RWPE1 (cell line): ENCODE data around the gene CDIP1.

Experiments used
- CTCF ChIA-PET: fragments of 350-600 bp; sonication (Branson Sonifier 250); formaldehyde crosslinking; extraction: SDS; loops from one replicate; lab custom pipeline; 2021; lab: Yijun Ruan, JAX
- POLR2A ChIA-PET: fragments of 400-600 bp; formaldehyde crosslinking; extraction: SDS; loops from one replicate; lab custom pipeline; 2020; ENCODE audit warnings: antibody characterized with exemption; ENCODE audit not compliant: low non-redundant PET; lab: Yijun Ruan, JAX
- DNase-seq: peaks from one replicate; pipeline ENCODE4 v3.0.0; 2012; ENCODE audit warnings: low spot score
- H3K27ac ChIP-seq: fragments of 450-650 bp; 2 replicates; pipeline ENCODE4 v1.5.1; 2017
- TF ChIP-seq, protein P1 (sequence below): fragments of 450-650 bp; conservative IDR thresholded peaks from 2 replicates; pipeline ENCODE4 v1.5.1; 2017; ENCODE audit warnings: low read depth, mild to moderate bottlenecking

CDIP1 gene

DNA sequence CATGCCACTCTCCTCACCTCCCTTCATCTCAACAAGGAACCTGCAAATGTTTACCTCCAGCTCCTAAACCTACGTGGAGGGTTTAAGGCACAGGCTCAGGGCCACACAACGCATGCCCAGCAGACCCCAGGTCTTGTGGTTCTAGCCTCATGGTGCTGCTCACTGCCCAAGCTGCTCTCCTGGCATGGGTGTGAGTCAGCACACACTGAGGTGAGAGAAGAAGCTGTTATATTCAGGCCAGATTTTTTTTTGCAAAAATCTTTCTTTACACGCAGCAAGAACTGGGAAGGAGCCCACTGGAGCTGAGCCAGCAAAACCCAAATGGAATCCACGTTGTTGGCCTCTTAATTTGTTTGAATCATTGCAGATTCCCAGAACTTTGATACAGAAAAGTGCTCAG is 12.0 kb upstream of the CDIP1 start:
- POLR2A ChIA-PET, result no interaction called here
- CTCF ChIA-PET, result interaction anchor here (0.6 to 0.8 kb wide), 2 partner anchors 35 to 87 kb away, joined by 3 to 5 read pairs; no protein-coding TSS in a partner anchor
- no peak overlapping the region for H3K27ac ChIP-seq
- TF ChIP-seq, protein P1, sequence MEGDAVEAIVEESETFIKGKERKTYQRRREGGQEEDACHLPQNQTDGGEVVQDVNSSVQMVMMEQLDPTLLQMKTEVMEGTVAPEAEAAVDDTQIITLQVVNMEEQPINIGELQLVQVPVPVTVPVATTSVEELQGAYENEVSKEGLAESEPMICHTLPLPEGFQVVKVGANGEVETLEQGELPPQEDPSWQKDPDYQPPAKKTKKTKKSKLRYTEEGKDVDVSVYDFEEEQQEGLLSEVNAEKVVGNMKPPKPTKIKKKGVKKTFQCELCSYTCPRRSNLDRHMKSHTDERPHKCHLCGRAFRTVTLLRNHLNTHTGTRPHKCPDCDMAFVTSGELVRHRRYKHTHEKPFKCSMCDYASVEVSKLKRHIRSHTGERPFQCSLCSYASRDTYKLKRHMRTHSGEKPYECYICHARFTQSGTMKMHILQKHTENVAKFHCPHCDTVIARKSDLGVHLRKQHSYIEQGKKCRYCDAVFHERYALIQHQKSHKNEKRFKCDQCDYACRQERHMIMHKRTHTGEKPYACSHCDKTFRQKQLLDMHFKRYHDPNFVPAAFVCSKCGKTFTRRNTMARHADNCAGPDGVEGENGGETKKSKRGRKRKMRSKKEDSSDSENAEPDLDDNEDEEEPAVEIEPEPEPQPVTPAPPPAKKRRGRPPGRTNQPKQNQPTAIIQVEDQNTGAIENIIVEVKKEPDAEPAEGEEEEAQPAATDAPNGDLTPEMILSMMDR, result no peak
- no peak for DNase-seq

DNA sequence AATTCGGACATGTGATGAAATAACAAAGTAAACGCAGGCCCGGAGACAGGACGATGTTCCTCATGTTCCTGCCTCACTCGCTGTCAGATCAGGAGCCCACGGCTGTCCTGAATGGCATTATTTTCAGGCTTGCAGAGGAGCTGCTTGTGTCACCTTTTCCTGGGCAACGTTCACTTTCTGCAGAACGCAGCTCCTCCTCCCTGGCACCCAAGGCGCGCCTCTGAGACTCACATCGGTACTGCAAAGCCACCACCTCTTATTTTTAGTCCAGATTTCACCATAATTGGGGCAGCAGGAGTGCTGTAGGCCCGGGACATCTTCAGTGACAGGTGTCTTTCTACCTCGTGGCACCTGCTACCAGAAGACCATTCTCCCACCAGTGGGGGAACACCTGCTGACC is 9.6 kb upstream of the CDIP1 start:
- POLR2A ChIA-PET, result interaction anchor here (0.7 kb wide), 1 partner anchor 34 kb away, joined by 4 read pairs; no protein-coding TSS in a partner anchor
- DNase-seq, result no peak
- CTCF ChIA-PET, result interaction anchor here (0.6 to 2.3 kb wide), 22 partner anchors 8 to 231 kb away, joined by 3 to 10 read pairs (median 4); no protein-coding TSS in a partner anchor
- TF ChIP-seq, protein P1, result no peak
- no peak overlapping the region for H3K27ac ChIP-seq

DNA sequence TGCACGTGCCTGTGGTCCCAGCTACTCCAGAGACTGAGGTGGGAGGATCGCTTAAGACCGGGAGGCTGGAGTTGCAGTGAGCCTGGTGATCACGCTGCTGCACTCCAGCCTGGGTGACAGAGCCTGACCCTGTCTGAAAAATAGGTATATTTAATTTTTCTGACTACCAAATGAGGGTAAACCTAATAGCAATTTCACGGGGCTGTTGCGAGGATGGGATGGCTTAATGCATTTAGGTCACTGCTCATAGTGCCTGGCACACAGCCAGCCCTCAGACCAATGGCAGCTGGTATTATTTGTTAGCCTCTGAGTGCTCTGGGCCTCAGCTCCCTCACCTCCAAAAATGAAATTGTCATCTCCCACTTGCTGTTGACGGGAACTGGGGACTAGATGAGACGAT is 5.9 kb upstream of the CDIP1 start:
- TF ChIP-seq, protein P1, result no peak
- ChIA-PET POLR2A (no interaction called here), CTCF (interaction anchor here (0.7 kb wide), 1 partner anchor 251 kb away, joined by 5 read pairs; no protein-coding TSS in a partner anchor)
- H3K27ac ChIP-seq, result no peak overlapping the region
- DNase-seq, result no peak

DNA sequence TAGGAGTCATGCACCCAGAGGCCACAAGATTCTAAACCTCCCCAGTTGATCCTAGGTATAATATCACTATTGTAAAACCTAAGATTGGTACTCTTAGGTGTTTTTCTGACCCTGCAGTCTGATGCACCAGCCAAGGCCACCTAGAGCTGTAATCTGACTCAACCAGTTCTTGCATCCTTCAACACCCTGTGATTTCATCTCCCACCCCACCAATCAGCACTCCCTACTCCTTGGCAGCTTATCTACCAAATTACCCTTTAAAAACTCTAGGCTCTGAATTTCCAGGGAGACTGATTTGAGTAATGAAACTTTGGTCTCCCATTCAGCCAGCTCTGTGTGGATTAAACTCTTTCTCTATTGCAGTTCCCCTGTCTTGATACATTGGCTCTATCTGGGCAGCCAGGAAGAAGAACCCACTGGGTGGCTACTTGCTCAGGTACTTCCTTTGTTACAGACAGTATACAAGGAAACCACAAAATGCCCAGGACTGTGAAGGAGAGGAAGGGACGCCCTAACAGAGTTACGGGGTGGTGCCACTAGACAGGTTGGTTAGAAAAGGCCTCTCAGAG is 1.2 kb upstream of the CDIP1 start:
- no peak overlapping the region for H3K27ac ChIP-seq
- ChIA-PET POLR2A (no interaction called here), CTCF (interaction anchor here (0.8 to 1.1 kb wide), 2 partner anchors 9 kb away, joined by 3 read pairs; no protein-coding TSS in a partner anchor)
- TF ChIP-seq, protein P1, result no peak
- no peak for DNase-seq

DNA sequence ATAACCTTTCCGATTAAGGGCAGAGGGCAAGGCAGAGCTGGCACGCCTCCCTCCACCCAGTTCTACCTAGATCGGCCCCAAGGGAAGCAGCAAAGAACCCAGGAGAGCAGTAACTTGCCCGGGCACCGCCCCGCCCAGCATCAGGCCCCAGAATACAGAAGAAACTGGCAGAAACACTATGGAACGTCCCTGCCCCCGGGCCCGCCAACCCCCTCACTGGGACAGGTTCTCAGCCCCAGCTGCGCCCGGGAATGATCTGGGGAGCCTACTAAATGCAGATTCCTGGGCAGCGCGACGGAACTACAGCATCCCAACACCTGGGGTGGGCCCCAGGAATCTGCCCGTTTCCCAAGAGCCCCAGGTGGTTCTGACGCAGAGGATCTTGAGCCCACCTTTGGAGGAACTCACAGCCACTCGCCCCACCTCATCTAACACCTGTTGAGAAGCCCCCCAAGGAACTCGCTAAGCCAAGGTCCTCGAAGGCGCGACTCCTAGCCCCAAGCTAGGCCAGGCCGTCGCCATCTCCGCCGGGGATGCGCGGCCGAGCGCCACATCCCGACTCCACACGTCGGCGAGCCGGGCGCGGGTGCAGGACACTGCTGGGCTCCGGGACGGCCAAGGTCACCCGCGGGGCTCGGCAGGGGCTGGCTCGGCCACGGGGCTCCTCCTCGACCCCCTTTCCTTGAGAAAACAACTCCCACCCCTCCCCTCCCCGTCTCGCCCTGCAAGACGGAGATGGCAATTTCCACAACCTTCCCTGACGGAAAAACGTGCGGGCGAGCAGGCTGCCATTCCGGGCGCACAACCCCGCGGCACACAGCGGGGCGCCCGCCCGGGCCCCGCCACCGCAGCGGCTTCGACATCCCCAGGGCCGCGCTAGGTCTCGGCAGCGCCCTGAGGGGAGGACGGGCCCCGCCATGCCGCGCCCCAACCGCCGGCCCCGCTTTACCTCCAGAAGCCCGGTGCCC is 913 bp downstream of the CDIP1 start:
- TF ChIP-seq, protein P1, result no peak
- H3K27ac ChIP-seq, result peak overlapping the region; percentile 84
- DNase-seq, result peak; percentile 32
- CTCF ChIA-PET, result no interaction called here
- POLR2A ChIA-PET, result no interaction called here

DNA sequence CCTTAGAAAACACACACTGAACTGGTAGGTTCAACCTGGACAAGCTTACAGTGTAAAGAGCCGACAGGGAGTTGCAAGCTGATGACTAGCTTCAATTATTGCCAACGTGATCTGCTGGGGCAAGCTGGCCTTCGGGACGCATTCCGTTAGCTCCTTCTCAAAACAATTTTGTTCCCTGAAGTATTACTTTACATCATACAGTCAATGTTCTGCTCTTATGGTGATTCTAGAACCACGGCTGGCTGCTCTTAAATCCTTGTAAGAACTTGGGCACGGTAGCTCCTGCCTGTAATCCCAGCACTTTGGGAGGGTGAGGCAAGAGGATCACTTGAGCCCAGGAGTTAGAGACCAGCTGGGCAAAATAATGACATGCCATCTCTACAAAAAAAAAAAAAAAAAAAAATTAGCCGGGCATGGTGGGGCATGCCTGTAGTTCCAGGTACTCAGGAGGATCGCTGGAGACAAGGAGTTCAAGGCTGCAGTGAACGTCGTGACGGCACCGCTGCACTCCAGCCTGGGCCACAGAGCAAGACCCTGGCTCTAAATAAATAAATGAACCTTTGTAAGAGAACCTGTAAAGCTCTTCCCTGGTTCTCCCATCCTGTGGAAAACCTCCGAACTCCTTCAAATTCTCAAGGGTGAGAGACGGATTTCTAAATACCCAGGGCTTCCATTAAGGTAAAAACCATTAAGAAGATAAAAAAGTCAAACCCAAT is 2.0 kb downstream of the CDIP1 start:
- TF ChIP-seq, protein P1, result no peak
- POLR2A ChIA-PET, result interaction anchor here (0.6 to 0.7 kb wide), 2 partner anchors 21 to 72 kb away, joined by 3 to 4 read pairs; no protein-coding TSS in a partner anchor
- CTCF ChIA-PET, result interaction anchor here (0.6 kb wide), 1 partner anchor 61 kb away, joined by 3 read pairs; no protein-coding TSS in a partner anchor
- DNase-seq, result no peak
- H3K27ac ChIP-seq, result peak overlapping the region; percentile 84
